Measurements from ENCODE around the gene HSPA1B.
"Not testable (repeated sequence)": the region's sequence is repeated elsewhere in the genome, so short reads cannot be mapped to it uniquely, and the experiment has no call there.

Gene HSPA1B

DNA sequence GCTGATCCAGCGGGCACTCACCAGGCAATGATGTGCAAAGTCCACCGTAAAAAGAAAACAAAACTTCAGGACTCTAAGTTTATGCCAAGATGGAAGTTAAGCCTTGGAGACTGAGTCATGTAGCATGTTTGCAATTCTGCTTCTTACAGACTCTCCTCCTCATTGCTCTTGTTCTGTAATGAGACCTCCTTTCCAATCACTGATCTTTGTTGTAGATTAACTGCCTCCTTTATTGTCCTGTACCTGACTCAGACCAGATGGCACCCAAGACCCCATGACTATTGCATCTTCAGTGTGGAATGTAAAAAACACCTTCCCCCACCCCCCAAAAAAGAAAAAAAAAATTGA is 23.9 kb downstream of the HSPA1B start:
- FAIRE-seq (no peak), DNase-seq (ENCODE audit: extremely low spot score, insufficient read length, low read depth) (no peak)

DNA sequence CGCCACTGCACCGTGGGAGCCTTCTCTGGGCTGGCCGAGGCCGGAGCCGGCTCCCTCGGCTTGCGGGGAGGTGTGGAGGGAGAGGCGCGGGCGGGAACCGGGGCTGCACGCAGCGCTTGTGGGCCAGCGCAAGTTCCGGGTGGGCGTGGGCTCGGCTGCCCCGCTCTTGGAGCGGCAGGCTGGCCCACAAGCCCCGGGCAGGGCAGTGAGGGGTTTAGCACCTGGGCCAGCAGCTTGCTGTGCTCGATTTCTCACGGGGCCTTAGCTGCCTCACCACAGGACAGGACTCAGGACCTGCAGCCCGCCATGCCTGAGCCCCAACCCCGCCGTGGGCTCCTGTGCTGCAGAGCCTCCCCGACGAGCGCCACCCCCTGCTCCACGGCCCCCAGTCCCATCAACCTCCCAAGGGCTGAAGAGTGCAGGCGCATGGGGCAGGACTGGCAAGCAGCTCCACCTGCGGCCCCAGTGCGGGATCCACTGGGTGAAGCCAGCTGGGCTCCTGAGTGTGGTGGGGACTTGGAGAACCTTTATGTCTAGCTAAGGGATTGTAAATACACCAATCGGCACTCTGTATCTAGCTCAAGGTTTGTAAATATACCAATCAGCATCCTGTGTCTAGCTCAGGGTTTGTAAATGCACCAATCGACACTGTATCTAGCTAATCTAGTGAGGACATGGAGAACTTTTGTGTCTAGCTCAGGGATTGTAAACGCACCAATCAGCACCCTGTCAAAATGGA is 24.6 kb downstream of the HSPA1B start:
- not testable (repeated sequence) for FAIRE-seq; DNase-seq (ENCODE audit: extremely low spot score, insufficient read length, low read depth)

DNA sequence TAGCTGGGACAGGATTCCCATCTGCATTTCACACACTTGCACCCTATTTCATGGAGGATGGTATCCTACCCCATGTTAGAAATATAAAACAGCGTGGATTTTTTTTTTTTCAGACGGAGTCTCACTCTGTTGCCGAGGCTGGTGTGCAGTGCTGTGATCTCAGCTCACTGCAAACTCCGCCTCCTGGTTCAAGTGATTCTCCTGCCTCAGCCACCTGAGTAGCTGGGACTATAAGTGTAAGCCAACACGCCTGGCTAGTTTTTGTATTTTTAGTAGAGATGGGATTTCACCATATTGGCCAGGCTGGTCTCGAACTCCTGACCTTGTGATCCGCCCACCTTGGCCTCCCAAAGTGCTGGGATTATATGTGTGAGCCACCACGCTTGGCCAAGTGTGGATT is 30.2 kb downstream of the HSPA1B start:
- not testable (repeated sequence) for FAIRE-seq; DNase-seq (ENCODE audit: extremely low spot score, insufficient read length, low read depth)

DNA sequence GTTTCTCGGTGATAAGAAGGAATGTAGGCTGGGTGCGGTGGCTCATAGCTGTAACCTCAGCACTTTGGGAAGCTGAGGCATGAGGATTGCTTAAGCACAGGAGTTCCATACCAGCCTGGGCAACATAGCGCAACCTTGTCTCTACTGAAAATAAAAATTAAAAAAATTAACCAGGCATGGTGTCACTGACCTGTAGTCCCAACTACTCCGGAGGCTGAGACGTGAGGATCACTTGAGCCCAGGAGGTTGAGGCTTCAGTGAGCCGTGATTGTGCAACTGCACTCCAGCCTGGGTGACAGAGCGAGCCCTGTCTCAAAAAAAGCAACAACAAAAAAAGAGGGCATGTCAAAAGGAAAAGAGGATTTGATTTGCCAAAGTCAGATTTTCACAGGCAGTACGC is 31.2 kb downstream of the HSPA1B start:
- no peak for DNase-seq (ENCODE audit: extremely low spot score, insufficient read length, low read depth)
- no peak for FAIRE-seq

DNA sequence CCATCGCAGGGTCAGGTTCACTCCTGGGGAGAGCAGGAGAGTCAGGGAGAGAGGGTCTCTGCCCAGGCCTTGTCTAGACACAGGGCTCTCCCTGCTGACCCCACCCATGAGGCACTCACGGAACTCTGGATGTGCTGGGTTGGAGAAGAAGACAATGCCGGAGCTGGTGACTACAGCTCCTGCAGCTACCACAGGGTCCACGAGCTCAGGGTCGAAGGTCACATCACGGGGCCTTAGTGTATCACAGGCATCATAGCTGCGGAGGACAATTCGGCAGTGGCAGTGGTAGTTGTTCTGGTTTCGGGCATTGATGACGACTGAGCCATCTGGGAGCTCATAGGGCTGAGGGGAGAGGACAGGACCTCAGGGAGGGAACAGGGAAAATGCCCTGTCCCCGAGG is 32.4 kb downstream of the HSPA1B start:
- FAIRE-seq (no peak), DNase-seq (ENCODE audit: extremely low spot score, insufficient read length, low read depth) (no peak)

DNA sequence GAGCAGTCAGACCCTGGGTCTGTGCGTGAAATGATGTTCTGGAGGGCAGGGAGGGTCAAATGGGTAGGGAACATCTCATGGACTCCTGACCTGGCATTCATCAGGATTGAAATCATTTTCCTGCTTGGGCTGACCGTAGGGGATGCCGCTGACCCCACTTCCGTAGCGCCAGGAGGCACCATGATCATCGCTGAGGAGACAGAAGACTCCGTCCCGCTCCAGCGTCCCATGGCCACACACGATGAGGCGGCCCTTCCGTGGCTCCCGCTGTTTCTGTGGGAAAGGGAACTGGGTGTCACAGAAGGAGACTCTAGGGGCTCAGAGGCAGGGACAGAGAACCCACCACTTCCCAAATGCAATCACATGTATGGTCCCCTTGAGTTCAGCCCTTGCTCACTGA is 32.8 kb downstream of the HSPA1B start:
- FAIRE-seq (no peak), DNase-seq (ENCODE audit: extremely low spot score, insufficient read length, low read depth) (no peak)

DNA sequence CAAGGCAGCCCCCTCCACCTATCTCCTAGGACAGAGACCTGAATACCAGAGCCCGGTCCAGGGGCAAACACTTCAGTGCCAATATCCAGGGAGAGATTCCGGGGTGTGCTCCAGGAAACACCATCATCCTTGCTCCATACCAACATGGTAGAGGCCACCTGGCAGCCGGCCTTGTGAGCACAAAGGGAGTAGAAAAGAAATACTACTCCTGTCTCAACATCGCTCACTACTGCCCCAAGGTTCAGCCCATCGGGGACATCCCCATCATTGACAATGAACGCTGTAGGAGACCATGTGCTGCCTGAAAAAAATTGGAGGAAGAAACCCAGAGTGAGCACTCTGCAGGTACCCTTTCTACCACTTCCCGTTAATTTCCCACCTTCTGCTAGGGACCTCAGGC is 33.6 kb downstream of the HSPA1B start:
- DNase-seq (ENCODE audit: extremely low spot score, insufficient read length, low read depth) (no peak), FAIRE-seq (no peak)

DNA sequence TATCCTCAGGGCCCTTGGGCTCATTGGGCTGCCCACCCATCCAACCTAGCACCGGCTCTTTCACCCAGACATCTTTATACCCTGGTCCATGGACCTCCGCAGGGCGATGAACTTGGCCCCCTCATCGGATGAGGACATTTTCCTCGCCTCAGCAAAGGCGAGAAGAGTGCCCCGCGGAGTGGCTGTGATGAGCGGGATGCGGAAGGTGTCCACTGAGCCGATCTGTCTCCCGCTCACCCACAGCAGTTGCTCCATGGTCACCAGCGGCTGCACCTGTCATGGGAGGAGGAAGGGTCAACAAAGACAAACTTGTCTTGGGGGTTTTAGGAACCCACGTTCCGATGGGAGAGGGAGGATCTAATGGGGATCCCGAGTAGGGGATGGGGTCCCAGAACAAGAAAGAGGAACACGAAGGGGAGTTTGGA is 34.4 kb downstream of the HSPA1B start:
- DNase-seq (ENCODE audit: extremely low spot score, insufficient read length, low read depth) (no peak), FAIRE-seq (no peak)

DNA sequence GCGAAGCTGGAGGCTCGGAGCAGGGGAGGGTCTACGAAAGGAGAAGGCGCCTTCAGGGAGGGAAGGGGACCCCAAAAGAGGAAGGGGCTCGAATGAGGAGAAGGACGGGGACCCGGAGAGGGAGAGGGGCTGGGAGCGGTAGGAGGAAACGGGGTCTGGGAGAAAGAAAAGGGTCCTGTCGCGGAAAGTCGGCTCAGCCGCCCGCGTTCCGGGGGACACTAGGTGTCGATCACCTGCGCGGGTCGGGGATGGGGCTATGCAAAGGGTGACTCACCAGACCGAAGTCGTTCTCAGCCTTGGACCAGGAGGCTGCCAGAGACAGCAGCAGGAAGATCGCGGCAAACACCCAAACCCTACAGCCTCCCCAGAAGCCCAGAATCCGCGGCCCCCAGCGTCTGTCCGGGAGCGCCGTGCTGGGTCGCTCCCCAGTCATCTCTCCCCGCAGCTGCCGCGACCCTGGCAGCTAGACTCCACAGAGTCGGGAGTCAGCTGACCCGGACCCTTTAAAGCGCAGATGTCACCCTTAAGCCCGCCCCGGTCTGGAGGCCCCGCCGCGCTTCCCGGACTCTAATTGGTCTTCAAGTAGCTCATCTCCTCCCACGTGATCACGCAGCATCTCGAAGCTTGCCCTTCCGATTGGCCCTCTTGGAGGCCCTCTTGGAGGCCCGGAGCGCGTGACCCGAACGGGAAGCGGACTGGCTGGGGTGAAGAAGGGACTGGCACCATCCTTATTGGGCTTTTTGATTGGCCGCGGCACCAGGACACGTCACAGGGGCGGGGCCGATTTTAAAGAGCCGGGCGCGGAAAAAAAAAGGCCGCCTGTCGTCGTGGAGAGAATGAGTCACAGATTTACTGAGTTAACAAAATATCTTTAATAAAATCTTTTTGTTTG is 35.1 kb downstream of the HSPA1B start, which contains the start of gene NEU1:
Gene NEU1 (minus strand): TSS at position 478 of the 892 bp plus-strand sequence. CDS start 45 bp downstream, at position 433.
- FAIRE-seq (peak; percentile 98), DNase-seq (ENCODE audit: extremely low spot score, insufficient read length, low read depth) (peak; percentile 99)

DNA sequence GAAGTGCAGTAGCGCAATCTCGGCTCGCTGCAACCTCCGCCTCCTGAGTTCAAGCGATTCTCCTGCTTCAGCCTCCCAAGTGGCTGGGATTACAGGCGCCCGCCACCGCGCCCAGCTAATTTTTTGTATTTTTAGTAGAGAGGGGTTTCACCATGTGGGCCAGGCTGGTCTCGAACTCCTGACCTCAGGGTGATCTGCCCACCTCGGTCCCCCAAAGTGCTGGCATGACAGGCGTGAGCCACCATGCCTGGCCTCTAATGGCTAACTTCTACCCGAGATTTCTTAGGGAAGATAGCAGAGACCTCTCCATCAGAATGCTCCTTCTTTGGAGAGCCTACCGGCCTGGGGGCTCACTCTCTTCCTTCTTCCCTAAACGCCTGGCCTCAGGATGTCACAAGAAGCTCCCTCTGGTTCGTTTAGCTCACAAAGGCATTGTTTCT is 36.6 kb downstream of the HSPA1B start:
- DNase-seq (ENCODE audit: extremely low spot score, insufficient read length, low read depth); FAIRE-seq: not testable (repeated sequence)

DNA sequence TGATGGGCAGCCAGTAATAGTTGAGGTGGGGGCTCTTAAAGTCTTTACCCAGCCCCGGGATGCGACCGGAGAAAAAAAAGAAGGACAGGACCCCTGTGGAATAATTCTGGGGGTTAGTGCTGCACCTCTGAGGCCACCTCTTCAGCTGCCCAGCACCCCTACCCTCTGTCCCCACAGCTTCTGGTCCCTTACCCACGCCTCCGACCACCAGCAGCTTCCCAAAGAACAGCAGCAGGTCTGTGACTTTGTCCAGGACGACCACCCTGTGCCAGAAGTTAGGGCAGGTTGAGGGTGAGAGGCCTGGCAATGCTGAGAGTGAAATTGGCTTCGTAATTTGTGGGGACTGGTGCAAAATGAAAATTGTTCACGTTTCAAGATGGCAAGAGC is 37.3 kb downstream of the HSPA1B start:
- FAIRE-seq (no peak), DNase-seq (ENCODE audit: extremely low spot score, insufficient read length, low read depth) (no peak)

DNA sequence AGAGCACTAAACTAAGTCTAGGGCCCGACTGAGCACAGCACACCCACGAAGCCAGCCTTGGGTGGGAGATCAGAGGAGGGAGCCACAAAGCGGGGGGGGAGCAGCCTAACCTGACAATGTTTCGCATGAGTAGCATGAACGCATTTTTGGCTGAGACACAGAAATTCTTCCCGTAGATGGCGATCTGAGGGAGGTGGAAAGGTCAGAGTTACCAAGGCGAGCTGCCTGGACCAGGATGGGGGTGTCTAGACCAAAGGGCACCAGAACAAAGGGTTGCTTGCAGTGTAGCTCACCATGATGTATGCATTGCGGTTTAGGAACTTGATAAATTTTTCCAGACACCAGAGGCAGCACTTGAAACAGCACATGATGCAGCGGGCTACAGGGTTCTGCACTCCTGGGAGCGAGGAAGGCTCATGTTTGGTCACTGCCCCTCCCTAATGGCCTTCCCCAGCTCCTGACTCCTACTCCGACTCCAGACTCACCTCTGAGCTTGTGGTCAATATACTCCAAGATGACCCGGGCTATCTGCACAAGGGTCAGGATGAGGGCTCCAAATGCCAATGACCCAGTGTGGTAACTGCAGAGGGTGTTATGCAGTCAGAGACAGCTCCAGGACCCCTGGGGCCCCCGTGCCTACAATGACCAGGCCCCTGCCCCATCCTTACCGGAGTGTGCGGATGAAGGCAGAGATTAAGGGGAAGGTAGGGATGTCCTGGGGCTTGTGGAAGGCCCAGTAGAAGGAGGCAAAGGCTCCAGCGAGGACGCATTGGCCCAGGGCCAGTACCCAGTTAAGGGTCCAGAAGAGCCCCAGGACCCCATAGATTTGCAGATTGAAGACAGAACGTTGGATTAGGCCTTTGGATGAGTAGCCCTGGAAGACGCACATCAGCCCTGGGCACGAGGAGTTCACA is 37.9 kb downstream of the HSPA1B start:
- no peak for FAIRE-seq
- no peak for DNase-seq (ENCODE audit: extremely low spot score, insufficient read length, low read depth)

DNA sequence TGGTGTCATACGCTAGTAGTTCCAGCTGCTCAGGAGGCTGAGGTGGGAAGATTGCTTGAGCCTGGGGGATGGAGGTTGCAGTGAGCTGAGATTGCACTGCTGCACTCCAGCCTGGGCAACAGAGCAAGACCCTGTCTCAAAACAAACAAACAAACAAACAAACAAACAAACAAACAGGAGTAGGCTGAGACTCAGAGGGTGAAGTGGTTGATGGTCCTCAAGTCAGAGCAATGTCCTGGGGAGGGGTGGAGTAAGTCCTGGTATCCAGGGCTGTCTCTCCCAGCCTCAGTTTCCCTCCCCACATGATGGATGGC is 41.1 kb downstream of the HSPA1B start:
- not testable (repeated sequence) for DNase-seq (ENCODE audit: extremely low spot score, insufficient read length, low read depth); FAIRE-seq

DNA sequence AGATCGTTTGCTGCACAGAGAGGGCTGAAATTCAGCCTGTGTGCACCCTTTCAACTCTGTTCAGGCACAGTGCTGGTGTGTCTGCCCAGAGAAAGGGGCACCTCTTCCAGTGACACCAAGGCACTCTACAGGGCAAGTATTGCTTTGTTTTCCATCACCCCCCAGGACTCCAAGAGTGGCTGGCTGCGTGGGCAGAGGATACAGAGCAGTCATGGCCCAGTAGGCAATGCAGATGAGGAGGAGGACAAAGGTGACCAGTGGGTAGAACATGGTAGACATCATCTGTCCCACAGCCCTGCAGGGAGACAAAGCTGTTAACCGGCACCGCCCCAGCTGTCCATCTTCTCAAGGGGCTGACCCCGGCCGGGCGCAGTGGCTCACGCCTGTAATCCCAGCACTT is 41.8 kb downstream of the HSPA1B start:
- FAIRE-seq (no peak), DNase-seq (ENCODE audit: extremely low spot score, insufficient read length, low read depth) (no peak)

DNA sequence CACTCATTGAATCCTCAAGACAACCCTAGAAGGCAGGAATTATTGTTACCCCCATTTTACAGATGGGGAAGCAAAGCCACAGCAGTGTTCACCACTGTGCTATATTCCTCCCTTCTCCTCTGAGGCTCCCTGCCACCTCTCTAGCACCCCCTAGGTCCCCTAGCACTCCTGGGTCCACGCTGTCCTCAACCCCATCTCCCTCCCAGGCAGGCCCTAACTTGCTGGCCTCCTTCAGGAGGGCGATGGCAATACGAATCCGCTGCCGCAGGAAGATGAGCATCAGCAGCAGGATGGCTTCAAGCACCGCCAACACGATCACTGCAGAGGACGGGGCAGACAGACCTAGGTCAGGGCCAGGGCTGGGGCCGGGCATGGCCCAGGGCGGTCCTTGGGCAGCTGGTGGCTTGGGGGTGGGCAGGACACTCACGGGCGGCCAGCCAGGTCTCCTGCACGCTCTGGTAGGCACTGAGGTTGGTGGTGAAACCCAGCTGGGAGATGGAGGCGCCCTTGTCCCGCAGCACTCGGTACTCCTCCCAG is 42.9 kb downstream of the HSPA1B start:
- FAIRE-seq (no peak), DNase-seq (ENCODE audit: extremely low spot score, insufficient read length, low read depth) (no peak)

DNA sequence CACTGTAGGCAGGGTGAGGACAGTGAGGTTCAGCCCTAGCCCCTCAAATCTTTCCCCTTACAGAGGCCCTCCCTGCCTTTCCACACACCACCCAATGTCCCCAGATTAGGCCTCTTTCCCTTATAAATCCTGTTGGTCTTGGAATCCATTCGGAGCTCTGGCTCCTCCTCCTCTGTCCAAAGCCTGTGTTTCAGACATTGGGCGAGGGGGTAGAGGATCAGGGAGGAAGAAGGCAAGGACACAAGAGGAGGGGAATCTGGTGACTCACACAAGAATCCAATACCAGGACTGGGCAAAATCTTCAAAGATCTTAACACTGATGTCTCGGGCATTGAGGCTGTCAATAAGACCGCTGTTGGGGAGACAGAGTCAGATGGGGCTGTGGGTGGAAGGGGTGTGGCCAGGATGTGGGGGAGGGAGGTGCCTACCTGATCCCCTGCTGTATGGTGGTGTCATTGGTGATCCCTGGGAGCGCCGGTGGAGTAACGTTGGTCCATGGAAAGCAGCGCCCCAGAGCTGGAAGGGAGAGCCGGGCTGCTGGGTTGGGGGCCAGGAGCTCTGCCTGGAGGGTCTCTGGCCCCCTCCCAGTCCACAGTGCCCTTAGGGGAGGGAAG is 43.6 kb downstream of the HSPA1B start:
- no peak for DNase-seq (ENCODE audit: extremely low spot score, insufficient read length, low read depth)
- no peak for FAIRE-seq

DNA sequence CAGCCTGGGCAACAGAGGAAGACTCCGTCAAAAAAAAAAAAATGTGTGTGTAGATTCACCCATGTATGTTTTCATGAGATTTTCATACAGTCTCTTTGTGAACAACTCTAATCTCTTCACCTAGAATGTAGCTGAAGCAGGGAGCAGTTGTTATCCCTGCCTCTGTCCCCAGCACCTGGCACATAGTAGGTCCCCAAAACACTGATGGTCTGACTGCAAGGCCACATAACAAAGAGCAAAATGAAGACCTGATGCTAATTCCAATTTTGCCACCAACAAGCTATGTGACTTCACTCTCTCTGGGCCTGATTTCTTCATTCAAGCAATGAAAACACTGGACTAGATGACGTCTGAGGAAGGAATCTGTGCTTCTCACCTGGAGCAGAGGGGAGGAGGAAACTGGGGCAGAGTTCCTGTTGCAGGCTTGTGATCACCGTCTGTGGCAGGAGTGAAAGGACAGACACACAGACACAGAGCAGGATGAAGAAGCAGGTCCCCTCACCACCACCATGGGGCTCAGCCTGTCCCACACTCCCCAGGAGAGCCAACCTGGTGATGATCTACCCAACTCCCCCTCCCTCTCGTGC is 46.6 kb downstream of the HSPA1B start:
- FAIRE-seq = no peak

DNA sequence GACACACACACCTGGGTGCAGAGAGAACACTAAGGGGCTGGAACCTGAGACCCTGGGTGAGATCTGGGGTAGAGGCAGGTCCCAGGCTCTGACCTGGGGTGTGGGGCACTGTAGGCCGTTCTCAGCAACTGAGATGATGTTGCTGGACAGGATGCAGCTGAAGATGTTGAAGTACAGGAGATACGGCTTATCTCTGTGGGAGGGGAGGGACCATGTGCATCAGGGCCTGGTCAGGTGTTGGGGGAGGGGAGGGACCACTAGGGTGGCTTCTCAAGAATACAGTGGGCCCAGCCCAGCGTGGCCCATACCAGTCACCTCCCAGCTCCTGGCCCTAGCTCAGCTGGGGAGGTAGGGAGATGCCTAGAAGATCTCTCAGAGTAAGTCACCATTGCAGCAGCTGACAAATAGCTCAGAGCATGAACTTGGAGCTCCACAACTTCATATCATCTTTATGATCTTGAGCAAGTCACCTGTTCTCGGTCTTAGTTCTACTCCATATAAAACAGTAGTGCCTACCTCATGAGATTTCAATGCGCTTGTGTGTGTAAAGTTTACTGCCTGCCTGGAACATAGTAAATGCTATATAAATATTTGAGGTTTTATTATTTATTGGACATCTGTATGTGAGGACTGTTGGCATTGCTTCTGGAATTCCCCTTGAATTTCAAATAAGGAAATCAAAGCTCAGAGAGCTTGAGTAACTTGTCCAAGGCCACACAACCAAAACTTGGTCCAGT is 47.5 kb downstream of the HSPA1B start:
- DNase-seq (ENCODE audit: extremely low spot score, insufficient read length, low read depth) = no peak
- FAIRE-seq = no peak

More for the DNA sequence above, 46.6 kb downstream of the HSPA1B start:
- DNase-seq (ENCODE audit: extremely low spot score, insufficient read length, low read depth) = no peak

DNA sequence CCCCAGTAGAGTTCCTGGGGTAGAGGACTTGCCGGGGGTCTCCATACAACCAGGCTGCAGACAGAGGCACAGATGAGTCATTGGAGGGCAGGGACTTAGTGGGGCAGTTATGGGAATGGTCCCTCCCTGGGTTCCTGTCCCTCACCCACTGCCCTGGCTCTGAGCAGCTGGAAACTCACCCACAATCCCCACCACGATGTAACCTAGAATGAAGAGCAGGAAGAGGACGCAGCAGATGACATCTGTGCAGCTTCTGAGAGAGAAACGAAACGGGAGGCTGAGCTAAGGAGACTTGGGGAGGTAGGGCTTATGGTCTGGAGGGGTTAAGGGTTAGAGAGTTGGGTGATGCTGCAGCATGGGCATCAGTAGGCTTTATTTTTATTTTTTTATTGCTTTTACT is 48.3 kb downstream of the HSPA1B start:
- no peak for FAIRE-seq
- DNase-seq (ENCODE audit: extremely low spot score, insufficient read length, low read depth) = no peak

All from GM18507 (cell line).